SK-N-SH (cell line): Measurements from ENCODE around the gene PCNX2. TPM values are rescaled to one million over a fixed set of nuclear protein-coding genes. Genes with fewer than 3 reads are reported as not detected.

ENCODE experiments used
- CTCF ChIA-PET: fragments of 300-600, 350-600 bp; formaldehyde crosslinking; extraction: SDS; loops from one replicate; lab custom pipeline; 2021; lab: Yijun Ruan, JAX
- POLR2A ChIA-PET: fragments of 350-600 bp; sonication (Branson Sonifier 250); formaldehyde crosslinking; extraction: SDS; loops from one replicate; lab custom pipeline; 2020; ENCODE audit warnings: antibody characterized with exemption, inconsistent platforms; lab: Yijun Ruan, JAX
- DNase-seq: peaks from one replicate; pipeline ENCODE4 v3.0.0; 2012
- H2AFZ ChIP-seq: fragments of 200-600 bp; sonication (generic); 2 replicates; pipeline ENCODE4 v1.8.1; 2016; ENCODE audit warnings: antibody characterized with exemption, mild to moderate bottlenecking, low read depth
- H3F3A ChIP-seq: fragments of 200-600 bp; sonication (generic); replicated peaks from 2 replicates; pipeline ENCODE3; 2016; ENCODE audit warnings: antibody characterized with exemption, mild to moderate bottlenecking; ENCODE audit not compliant: insufficient read depth
- H3K27ac ChIP-seq, 2 experiments: fragments of 200-500 bp in 1 of 2; fragments of 200-600 bp in 1 of 2; sonication (Bioruptor generic) in 1 of 2; sonication (generic), shearing (Covaris generic) in 1 of 2; 2 replicates each; pipeline versions ENCODE4 v1.5.1 to v1.6.1; 2014 to 2016; ENCODE audit warnings: low read depth in 2 of 2, inconsistent platforms in 1 of 2, low read length in 1 of 2, mild to moderate bottlenecking in 1 of 2, mixed read lengths in 1 of 2
- H3K27me3 ChIP-seq: fragments of 200-600 bp; sonication (generic), shearing (Covaris generic); 2 replicates; pipeline ENCODE4 v1.6.1; 2016; ENCODE audit warnings: mixed run types; ENCODE audit not compliant: insufficient read depth
- H3K36me3 ChIP-seq, 2 experiments: fragments of 200-500 bp in 1 of 2; fragments of 200-600 bp in 1 of 2; sonication (Bioruptor generic) in 1 of 2; sonication (generic) in 1 of 2; replicated peaks in 1 of 2; 2 replicates each; pipeline versions ENCODE3 to v1.5.1; 2014 to 2016; ENCODE audit warnings: low read length in 1 of 2, mild to moderate bottlenecking in 1 of 2; ENCODE audit not compliant: insufficient read depth in 2 of 2, control insufficient read depth in 1 of 2
- H3K4me1 ChIP-seq, 2 experiments: fragments of 200-500 bp in 1 of 2; fragments of 200-600 bp in 1 of 2; sonication (Bioruptor generic) in 1 of 2; sonication (generic), shearing (Covaris generic) in 1 of 2; 2 replicates each; pipeline versions ENCODE4 v1.5.1 to v1.6.1; 2014 to 2016; ENCODE audit warnings: low read depth in 1 of 2, low read length in 1 of 2, mixed run types in 1 of 2; ENCODE audit not compliant: insufficient read depth in 2 of 2, control insufficient read depth in 1 of 2
- H3K4me2 ChIP-seq: fragments of 200-600 bp; sonication (generic), shearing (Covaris generic); 2 replicates; pipeline ENCODE4 v1.6.1; 2017; ENCODE audit warnings: mixed run types
- H3K4me3 ChIP-seq, 2 experiments: fragments of 200-500 bp in 1 of 2; fragments of 200-600 bp in 1 of 2; sonication (Bioruptor generic) in 1 of 2; sonication (generic), shearing (Covaris generic) in 1 of 2; 2 replicates each; pipeline versions ENCODE4 v1.5.1 to v1.8.1; 2014 to 2016; ENCODE audit warnings: low read depth in 2 of 2, inconsistent platforms in 1 of 2, low read length in 1 of 2, mild to moderate bottlenecking in 1 of 2, mixed read lengths in 1 of 2, moderate library complexity in 1 of 2
- H3K79me2 ChIP-seq: fragments of 200-600 bp; sonication (generic); 2 replicates; pipeline ENCODE4 v1.8.1; 2017; ENCODE audit warnings: mild to moderate bottlenecking; ENCODE audit not compliant: insufficient read depth
- H3K9ac ChIP-seq: fragments of 200-600 bp; sonication (generic); 2 replicates; pipeline ENCODE4 v1.6.1; 2017; ENCODE audit warnings: mixed run types
- H3K9me2 ChIP-seq: fragments of 200-600 bp; sonication (generic); 2 replicates; pipeline ENCODE4 v1.6.1; 2017; ENCODE audit warnings: mixed run types
- H3K9me3 ChIP-seq: fragments of 200-600 bp; sonication (generic); 2 replicates; pipeline ENCODE4 v1.6.1; 2017; ENCODE audit warnings: mixed run types, mild to moderate bottlenecking, moderate library complexity
- H4K20me1 ChIP-seq: fragments of 200-600 bp; sonication (generic); 2 replicates; pipeline ENCODE4 v1.6.1; 2017; ENCODE audit warnings: mild to moderate bottlenecking, mixed run types; ENCODE audit not compliant: insufficient read depth
- EP300 ChIP-seq, 2 experiments: IDR thresholded peaks; 2 replicates each; pipeline versions ENCODE4 v1.4.0 to v1.6.1; 2012; ENCODE audit warnings: borderline replicate concordance in 1 of 2, low read depth in 1 of 2, low read length in 1 of 2
- FOSL2 ChIP-seq: IDR thresholded peaks from 2 replicates; pipeline ENCODE4 v1.4.0; 2012; ENCODE audit warnings: low read depth, mild to moderate bottlenecking, moderate library complexity, borderline replicate concordance
- FOXJ3 ChIP-seq: sonication (generic); formaldehyde crosslinking; IDR thresholded peaks from 2 replicates; pipeline ENCODE4 v1.5.1; 2020; ENCODE audit warnings: mild to moderate bottlenecking, missing genetic modification reagents
- GABPA ChIP-seq: IDR thresholded peaks from 2 replicates; pipeline ENCODE4 v1.4.0; 2012; ENCODE audit warnings: low read depth, mild to moderate bottlenecking
- IRF3 ChIP-seq: fragments of 150-350 bp; IDR thresholded peaks from 2 replicates; pipeline ENCODE4 v1.6.1; 2016; ENCODE audit warnings: mild to moderate bottlenecking, low read depth, low read length
- RCOR1 ChIP-seq: fragments of 150-350 bp; IDR thresholded peaks from 2 replicates; pipeline ENCODE4 v1.6.1; 2017; ENCODE audit warnings: antibody characterized with exemption, low read length
- RXRA ChIP-seq: IDR thresholded peaks from 2 replicates; pipeline ENCODE4 v1.4.0; 2012; ENCODE audit warnings: low read depth, mild to moderate bottlenecking, borderline replicate concordance
- SIN3A ChIP-seq: IDR thresholded peaks from 2 replicates; pipeline ENCODE4 v1.6.1; 2012; ENCODE audit warnings: low read depth, mild to moderate bottlenecking, low read length, moderate library complexity, borderline replicate concordance
- TCF12 ChIP-seq: IDR thresholded peaks from 2 replicates; pipeline ENCODE4 v1.4.0; 2012
- USF1 ChIP-seq: IDR thresholded peaks from 2 replicates; pipeline ENCODE4 v1.4.0; 2012; ENCODE audit warnings: low read depth, borderline replicate concordance
- WGBS: methylation state at CpG from one replicate; pipeline ENCODE4 v1.1.6; 2017; ENCODE audit warnings: low lambda C conversion rate; 5-methylcytosine and 5-hydroxymethylcytosine counted together
- polyA plus RNA-seq, 3 experiments: library from polyadenylated mRNA; depleted of rRNA; stranded (reverse); fragments of >200 nt; gene quantifications; 2 replicates each; pipeline ENCODE4 v1.2.3, GENCODE V29; 2012
- TF ChIP-seq, protein P1 (sequence below): fragments of 150-350 bp; IDR thresholded peaks from 2 replicates; pipeline ENCODE4 v1.6.1; 2017; ENCODE audit warnings: antibody characterized with exemption, low read length, low read depth, borderline replicate concordance
- TF ChIP-seq, protein P2 (sequence below): IDR thresholded peaks from 2 replicates; pipeline ENCODE4 v1.6.1; 2012; ENCODE audit warnings: mild to moderate bottlenecking, low read depth, low read length, moderate library complexity

PCNX2 gene
- polyA plus RNA-seq, 1 of the 3 experiments (the other 2 are of a cell fraction), result 10.6 TPM

- H3F3A ChIP-seq, result no peaks in the 10 kb centered on the region
- H4K20me1 ChIP-seq, result no peaks in the 10 kb centered on the region
- POLR2A ChIA-PET, result no interaction called here
- CTCF ChIA-PET, result no interaction called here
- no peak overlapping the region for H3K27ac ChIP-seq
- H3K79me2 ChIP-seq, result no peaks in the 10 kb centered on the region
- H3K27me3 ChIP-seq, result no peaks in the 10 kb centered on the region
- H3K4me3 ChIP-seq, result no peak overlapping the region
- H3K9ac ChIP-seq, result no peak overlapping the region
- H3K9me3 ChIP-seq, result no peaks in the 10 kb centered on the region
- TF ChIP-seq TCF12 (no peak), FOSL2 (no peak), SIN3A (no peak), GABPA (no peak), USF1 (no peak), EP300 (IDR thresholded peaks at IDR 0.05; ENCODE audit: borderline replicate concordance in 1 of 2, low read depth in 1 of 2, low read length in 1 of 2) (no peak), RCOR1 (no peak), IRF3 (no peak)
- H3K4me1 ChIP-seq, result peaks cover 0 to 2% of the 10 kb centered on the region in 2 experiments; a peak in 1 of 4 replicates
- no peak overlapping the region for H2AFZ ChIP-seq
- 91% methylated on average over 7 of the region's 7 CpGs for WGBS
- no peak for DNase-seq
- H3K9me2 ChIP-seq, result no peaks in the 10 kb centered on the region
- no peak overlapping the region for H3K4me2 ChIP-seq
- peaks cover 4 to 13% of the 10 kb centered on the region in 2 experiments for H3K36me3 ChIP-seq
These were observed 204.6 kb downstream of the PCNX2 start for GRCh38 chr1:233090746-233091494.

DNA sequence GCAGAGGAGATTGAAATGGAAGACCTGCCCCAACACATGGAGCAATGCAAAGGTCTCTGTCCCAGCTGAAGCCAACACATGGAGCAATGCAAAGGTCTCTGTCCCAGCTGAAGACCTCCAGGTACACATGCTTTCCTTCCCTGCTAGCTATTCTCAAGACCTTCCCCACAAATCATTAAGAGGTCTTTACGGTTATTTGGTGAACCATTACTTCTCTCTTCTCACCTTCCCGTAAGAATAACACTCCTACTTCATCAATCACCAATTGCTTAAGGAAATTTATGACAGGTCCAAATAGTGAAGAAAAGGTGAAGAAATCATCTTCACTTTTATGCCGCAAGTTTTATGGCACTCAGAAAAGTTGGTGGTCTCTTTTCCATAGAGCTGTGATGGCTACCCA is 206.3 kb downstream of the PCNX2 start:
- POLR2A ChIA-PET, result no interaction called here
- Histone ChIP-seq H3K36me3 (peaks cover 5 to 7% of the 10 kb centered on the region in 2 experiments), H3K9ac (no peak overlapping the region), H3K4me3 (no peak overlapping the region), H3K27me3 (no peaks in the 10 kb centered on the region), H2AFZ (no peak overlapping the region), H3K4me1 (peaks cover 0 to 2% of the 10 kb centered on the region in 2 experiments; a peak in 1 of 4 replicates), H4K20me1 (no peaks in the 10 kb centered on the region), H3K9me2 (no peaks in the 10 kb centered on the region), H3K79me2 (no peaks in the 10 kb centered on the region), H3K27ac (no peak overlapping the region), H3K4me2 (no peak overlapping the region), H3K9me3 (no peaks in the 10 kb centered on the region), H3F3A (no peaks in the 10 kb centered on the region)
- TF ChIP-seq, protein P1, sequence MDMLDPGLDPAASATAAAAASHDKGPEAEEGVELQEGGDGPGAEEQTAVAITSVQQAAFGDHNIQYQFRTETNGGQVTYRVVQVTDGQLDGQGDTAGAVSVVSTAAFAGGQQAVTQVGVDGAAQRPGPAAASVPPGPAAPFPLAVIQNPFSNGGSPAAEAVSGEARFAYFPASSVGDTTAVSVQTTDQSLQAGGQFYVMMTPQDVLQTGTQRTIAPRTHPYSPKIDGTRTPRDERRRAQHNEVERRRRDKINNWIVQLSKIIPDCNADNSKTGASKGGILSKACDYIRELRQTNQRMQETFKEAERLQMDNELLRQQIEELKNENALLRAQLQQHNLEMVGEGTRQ, result no peak
- TF ChIP-seq, protein P2, sequence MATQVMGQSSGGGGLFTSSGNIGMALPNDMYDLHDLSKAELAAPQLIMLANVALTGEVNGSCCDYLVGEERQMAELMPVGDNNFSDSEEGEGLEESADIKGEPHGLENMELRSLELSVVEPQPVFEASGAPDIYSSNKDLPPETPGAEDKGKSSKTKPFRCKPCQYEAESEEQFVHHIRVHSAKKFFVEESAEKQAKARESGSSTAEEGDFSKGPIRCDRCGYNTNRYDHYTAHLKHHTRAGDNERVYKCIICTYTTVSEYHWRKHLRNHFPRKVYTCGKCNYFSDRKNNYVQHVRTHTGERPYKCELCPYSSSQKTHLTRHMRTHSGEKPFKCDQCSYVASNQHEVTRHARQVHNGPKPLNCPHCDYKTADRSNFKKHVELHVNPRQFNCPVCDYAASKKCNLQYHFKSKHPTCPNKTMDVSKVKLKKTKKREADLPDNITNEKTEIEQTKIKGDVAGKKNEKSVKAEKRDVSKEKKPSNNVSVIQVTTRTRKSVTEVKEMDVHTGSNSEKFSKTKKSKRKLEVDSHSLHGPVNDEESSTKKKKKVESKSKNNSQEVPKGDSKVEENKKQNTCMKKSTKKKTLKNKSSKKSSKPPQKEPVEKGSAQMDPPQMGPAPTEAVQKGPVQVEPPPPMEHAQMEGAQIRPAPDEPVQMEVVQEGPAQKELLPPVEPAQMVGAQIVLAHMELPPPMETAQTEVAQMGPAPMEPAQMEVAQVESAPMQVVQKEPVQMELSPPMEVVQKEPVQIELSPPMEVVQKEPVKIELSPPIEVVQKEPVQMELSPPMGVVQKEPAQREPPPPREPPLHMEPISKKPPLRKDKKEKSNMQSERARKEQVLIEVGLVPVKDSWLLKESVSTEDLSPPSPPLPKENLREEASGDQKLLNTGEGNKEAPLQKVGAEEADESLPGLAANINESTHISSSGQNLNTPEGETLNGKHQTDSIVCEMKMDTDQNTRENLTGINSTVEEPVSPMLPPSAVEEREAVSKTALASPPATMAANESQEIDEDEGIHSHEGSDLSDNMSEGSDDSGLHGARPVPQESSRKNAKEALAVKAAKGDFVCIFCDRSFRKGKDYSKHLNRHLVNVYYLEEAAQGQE, result no peak
- TF ChIP-seq FOXJ3 (CRISPR knock-in tag) (no peak), RXRA (no peak)
- DNase-seq, result no peak
- WGBS, result 96% methylated on average over 3 of the region's 3 CpGs
- CTCF ChIA-PET, result no interaction called here
